Stimulated activated CD4-positive, alpha-beta T cell treated with anti-CD3 and anti-CD28 coated beads, TNF-alpha, amount 100 ng/mL, for 48 hours (primary cell): ENCODE data around the gene UBE2QL1.

Source experiments
- DNase-seq, 3 donors: peaks; one replicate each; pipeline ENCODE4 v3.0.0-alpha.2; 2020; ENCODE audit warnings: low read depth in 3 of 3

Gene UBE2QL1

GRCh38 chr5:6448622-6449464, at the start of gene UBE2QL1:
Gene UBE2QL1, plus strand, starts transcription at chr5:6448859. Its CDS starts 35 bp downstream, at chr5:6448894.
- DNase-seq = no peak

GRCh38 chr5:6399980-6400910, 48.4 kb upstream of the UBE2QL1 start:
- DNase-seq = no peak

GRCh38 chr5:6401410-6401809, 47.2 kb upstream of the UBE2QL1 start:
- DNase-seq = no peak

GRCh38 chr5:6402939-6403338, 45.7 kb upstream of the UBE2QL1 start:
- no peak for DNase-seq

- no peak for DNase-seq
Observed at GRCh38 chr5:6403416-6403815, 45.2 kb upstream of the UBE2QL1 start.

GRCh38 chr5:6404129-6404528, 44.5 kb upstream of the UBE2QL1 start:
- no peak for DNase-seq

GRCh38 chr5:6405591-6405990, 43.1 kb upstream of the UBE2QL1 start:
- DNase-seq = no peak

- DNase-seq = no peak
Observed at GRCh38 chr5:6407558-6408259, 41.0 kb upstream of the UBE2QL1 start.

GRCh38 chr5:6408260-6408596, 40.4 kb upstream of the UBE2QL1 start:
- no peak for DNase-seq

GRCh38 chr5:6408627-6409446, 39.8 kb upstream of the UBE2QL1 start:
- DNase-seq = no peak

GRCh38 chr5:6410421-6410820, 38.2 kb upstream of the UBE2QL1 start:
- DNase-seq = no peak

GRCh38 chr5:6411141-6411540, 37.5 kb upstream of the UBE2QL1 start:
- DNase-seq = no peak

- no peak for DNase-seq
Observed at GRCh38 chr5:6412811-6413210, 35.8 kb upstream of the UBE2QL1 start.

GRCh38 chr5:6417657-6418056, 31.0 kb upstream of the UBE2QL1 start:
- DNase-seq = no peak

GRCh38 chr5:6418679-6419276, 29.9 kb upstream of the UBE2QL1 start:
- no peak for DNase-seq

GRCh38 chr5:6419340-6419852, 29.3 kb upstream of the UBE2QL1 start:
- DNase-seq = no peak

GRCh38 chr5:6423327-6424109, 25.1 kb upstream of the UBE2QL1 start:
- no peak for DNase-seq

- no peak for DNase-seq
Observed at GRCh38 chr5:6424110-6424659, 24.5 kb upstream of the UBE2QL1 start.

GRCh38 chr5:6424700-6425099, 24.0 kb upstream of the UBE2QL1 start:
- no peak for DNase-seq

- DNase-seq = no peak
Observed at GRCh38 chr5:6427694-6428093, 21.0 kb upstream of the UBE2QL1 start.
